GM12892 (cell line): ENCODE measurements around the gene HDAC4.

Experiments used
- POLR2A ChIP-seq: IDR thresholded peaks from 2 replicates; pipeline ENCODE4 v1.6.1; 2011; ENCODE audit warnings: low read depth, low read length, control low read depth
- POLR2AphosphoS5 ChIP-seq: IDR thresholded peaks from 2 replicates; pipeline ENCODE4 v1.6.1; 2011; ENCODE audit warnings: low read depth, low read length, control low read depth
- TAF1 ChIP-seq: IDR thresholded peaks from 2 replicates; pipeline ENCODE4 v1.6.1; 2011; ENCODE audit warnings: low read depth, mild to moderate bottlenecking, control low read depth, low read length, borderline replicate concordance

DNA sequence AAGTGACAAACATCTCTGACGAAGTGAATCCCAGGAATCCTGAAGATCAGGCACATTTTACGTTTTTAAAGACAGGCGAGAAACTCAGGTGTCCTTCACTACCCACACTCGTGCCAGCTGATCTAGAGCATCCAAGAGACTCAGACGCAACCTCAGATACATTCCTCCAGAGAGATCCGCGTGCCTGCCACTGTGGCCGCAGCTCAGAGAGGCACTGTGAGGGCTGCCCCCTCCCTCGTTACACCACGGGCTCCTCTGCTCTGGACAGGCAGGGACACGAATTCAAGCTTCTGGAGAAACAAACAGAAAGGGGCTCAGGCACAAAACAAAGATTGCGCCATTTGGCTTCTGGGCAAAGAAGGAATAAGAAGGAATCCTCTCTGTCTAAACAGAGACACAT, 268.0 kb downstream of the HDAC4 start:
- TF ChIP-seq POLR2A (no peak), TAF1 (no peak), POLR2AphosphoS5 (no peak)
